DMS114 treated with DMSO at 0.1 percent for 48 hours (cell line): ENCODE measurements around the gene ADPRHL1.
"Not testable (repeated sequence)": the region's sequence is repeated elsewhere in the genome, so short reads cannot be mapped to it uniquely, and the experiment has no call there.

ENCODE experiments used
- DNase-seq: peaks from one replicate; lab custom pipeline; 2025; ENCODE audit not compliant: unreplicated experiment; lab: John Stamatoyannopoulos, UW

Gene ADPRHL1

DNA sequence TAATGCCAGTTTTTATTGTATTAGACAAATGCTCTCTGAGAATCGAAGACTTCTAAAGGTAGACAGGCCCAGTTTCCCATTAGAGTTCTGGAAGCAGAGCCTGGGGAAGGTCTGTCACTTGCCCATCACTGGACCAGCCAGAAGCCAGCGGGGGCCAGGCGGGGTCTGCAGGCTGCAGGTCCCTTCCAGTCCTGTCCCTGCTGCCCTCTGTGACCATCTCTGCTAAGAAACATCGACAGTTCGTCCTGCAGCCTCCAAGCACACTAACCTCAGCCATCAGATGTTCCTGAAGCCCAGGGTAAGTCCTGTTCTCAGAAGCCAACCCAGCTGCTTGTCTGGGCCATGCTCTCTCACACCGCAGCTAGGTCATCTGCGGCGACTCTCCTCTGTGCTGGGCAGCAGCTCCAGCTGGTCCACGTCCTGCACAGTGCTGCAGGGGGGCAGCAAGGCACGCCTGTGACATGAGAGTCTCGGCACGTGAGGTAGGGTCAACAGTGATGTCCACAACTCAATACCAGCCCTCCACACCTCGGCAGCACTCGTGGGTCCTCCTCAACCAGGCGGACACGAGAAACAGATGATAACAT lies 2.9 kb upstream of the ADPRHL1 start:
- no peak for DNase-seq

DNA sequence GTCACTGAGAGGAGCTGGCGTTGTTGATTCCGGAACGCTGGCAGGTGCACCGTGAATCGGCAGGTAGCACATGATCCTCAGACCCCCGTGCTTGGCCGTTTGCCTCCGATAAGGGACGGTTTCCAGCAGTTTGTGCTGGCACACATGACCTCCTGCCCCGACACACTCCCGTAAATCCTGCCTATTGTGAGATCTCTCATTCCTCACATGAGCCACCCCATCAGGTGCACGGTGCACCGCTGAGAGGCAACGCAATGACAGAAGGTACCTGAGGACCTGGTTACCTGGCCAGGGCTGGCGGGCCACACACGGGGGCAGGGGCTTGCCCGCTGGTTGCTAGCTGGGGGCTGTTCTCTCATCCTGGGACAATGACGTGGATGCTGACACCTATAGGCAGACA lies 2.1 kb upstream of the ADPRHL1 start:
- no peak for DNase-seq

GRCh38 chr13:113454936-113455335 lies 1.6 kb upstream of the ADPRHL1 start:
- DNase-seq, result no peak

GRCh38 chr13:113452466-113452865 lies 822 bp downstream of the ADPRHL1 start:
- DNase-seq, result no peak

GRCh38 chr13:113451951-113452421 lies 1.3 kb downstream of the ADPRHL1 start:
- no peak for DNase-seq

GRCh38 chr13:113450861-113451620 lies 2.2 kb downstream of the ADPRHL1 start:
- peak; percentile 2 for DNase-seq

DNA sequence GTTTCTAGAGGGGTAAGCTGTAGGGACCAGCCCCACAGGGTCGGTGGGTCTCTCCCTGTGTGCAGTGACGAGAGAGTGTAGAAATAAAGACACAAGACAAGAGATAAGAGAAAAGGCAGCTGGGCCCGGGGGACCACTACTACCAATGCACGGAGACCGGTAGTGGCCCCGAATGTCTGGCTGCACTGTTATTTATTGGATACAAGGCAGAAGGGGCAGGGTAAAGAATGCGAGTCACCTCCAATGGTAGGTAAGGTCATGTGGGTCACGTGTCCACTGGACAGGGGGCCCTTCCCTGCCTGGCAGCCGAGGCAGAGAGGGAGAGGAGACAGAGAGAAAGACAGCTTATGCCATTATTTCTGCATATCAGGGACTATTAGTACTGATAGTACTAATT lies 2.9 kb downstream of the ADPRHL1 start:
- DNase-seq, result not testable (repeated sequence)

GRCh38 chr13:113449693-113450347 lies 3.5 kb downstream of the ADPRHL1 start:
- DNase-seq, result no peak

DNA sequence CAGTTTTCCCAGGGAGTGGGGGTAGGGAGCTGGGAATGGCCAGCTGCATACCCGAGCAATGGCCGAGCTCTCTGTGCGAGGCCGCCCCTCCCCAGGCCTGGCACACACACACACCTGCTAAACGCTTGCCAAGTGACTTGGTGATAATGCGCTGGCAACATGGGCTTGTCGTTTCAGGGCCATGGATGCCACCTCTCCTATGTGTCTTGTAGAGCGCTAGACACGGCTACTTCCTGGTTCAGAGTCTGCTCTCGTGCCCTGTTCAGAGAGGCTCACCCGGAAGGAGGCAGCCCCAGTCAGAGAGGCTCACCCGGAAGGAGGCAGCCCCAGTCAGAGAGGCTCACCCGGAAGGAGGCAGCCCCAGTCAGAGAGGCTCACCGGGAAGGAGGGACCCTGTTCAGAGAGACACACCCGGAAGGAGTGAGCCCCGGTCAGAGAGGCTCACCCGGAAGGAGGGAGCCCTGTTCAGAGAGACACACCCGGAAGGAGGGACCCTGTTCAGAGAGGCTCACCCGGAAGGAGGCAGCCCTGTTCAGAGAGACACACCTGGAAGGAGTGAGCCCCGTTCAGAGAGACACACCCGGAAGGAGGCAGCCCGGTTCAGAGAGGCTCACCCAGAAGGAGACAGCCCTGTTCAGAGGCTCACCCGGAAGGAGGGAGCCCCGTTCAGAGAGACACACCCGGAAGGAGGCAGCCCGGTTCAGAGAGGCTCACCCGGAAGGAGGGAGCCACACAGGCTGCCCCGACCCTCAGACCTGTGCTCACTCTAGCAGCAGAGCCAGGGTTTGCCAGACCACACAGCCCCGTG lies 4.2 kb downstream of the ADPRHL1 start:
- DNase-seq, result peak; percentile 71

GRCh38 chr13:113448545-113448884 lies 4.8 kb downstream of the ADPRHL1 start:
- DNase-seq, result no peak

DNA sequence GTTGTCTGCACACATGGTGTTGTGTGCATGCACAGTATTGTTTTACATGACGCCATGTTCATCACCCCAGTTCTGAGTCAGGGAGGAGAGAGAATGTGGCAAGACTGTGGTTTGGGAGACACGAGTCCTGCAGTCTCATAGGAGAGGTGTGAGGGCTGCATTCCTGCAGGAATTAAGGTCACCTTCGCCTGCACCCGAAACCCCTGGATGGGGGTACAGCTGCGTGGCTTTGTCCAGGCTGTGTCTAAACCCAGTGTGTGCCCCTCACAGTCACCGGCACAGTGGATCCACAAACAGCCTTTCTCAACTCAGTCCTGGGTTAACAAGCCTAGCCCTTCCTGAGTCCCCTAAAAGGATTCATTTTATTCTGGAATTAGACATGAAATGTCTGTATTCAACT lies 5.7 kb downstream of the ADPRHL1 start:
- DNase-seq, result no peak

- no peak for DNase-seq
Observed at GRCh38 chr13:113446488-113446854, 6.8 kb downstream of the ADPRHL1 start.

GRCh38 chr13:113445791-113446487 lies 7.3 kb downstream of the ADPRHL1 start:
- no peak for DNase-seq

DNA sequence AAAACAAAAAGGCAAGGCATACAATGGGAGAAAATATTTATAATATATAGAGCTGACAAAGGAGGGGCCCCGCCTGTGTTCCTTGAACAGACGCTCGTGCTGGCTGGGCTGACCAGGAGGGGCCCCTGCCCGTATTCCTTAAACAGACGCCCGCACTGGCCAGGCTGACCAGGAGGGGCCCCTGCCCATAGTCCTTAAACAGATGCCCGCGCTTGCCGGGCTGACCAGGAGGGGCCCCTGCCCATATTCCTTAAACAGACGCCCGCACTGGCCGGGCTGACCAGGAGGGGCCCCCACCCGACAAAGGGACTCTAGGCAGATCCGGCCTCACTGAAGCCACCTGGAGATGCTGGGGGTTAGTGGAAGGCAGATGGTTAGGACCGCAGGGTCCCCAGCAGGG lies 9.3 kb downstream of the ADPRHL1 start:
- no peak for DNase-seq

DNA sequence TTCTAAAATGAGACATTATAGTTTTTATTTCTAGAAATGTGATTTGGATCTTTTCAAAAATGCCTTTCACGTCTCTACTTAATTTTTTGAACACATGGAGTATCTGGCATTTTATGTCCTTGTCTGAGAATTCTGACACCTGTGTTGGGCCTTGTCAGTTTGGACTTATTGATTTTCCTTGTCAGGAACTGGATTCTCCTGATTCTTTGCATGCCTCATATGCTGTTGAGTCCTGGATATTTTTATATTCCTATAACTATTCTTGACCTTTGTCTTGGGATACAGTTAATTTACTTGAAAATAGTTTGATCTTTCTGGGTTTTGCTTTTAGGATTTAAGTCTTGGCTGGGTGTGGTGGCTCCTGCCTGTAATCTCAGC lies 10.3 kb downstream of the ADPRHL1 start:
- DNase-seq, result no peak

- no peak for DNase-seq
Observed at GRCh38 chr13:113442354-113442984, 10.8 kb downstream of the ADPRHL1 start.

- no peak for DNase-seq
Observed at GRCh38 chr13:113441661-113442060, 11.6 kb downstream of the ADPRHL1 start.

- no peak for DNase-seq
Observed at GRCh38 chr13:113437408-113438010, 15.8 kb downstream of the ADPRHL1 start.

GRCh38 chr13:113436866-113437265 lies 16.4 kb downstream of the ADPRHL1 start:
- DNase-seq, result not testable (repeated sequence)

DNA sequence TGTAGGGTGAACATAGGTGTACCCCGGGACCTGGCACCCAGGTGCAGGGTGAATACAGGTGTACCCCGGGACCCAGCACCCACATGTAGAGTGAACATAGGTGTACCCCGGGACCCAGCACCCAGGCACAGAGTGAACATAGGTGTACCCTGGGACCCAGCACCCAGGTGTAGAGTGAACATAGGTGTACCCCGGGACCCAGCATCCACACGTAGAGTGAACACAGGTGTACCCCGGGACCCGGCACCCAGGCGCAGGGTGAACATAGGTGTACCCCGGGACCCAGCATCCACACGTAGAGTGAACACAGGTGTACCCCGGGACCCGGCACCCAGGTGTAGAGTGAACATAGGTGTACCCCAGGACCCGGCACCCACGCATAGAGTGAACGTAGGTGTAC lies 17.4 kb downstream of the ADPRHL1 start:
- not testable (repeated sequence) for DNase-seq
